ENCODE results near the gene SGMS1.

GRCh38 chr10:50554995-50555568 is 68.7 kb downstream of the SGMS1 start:
- TF ChIP-seq EZH2 (IDR thresholded peaks at IDR 0.05; ENCODE audit: borderline replicate concordance, insufficient read depth, low read depth, low read length, poor library complexity, severe bottlenecking) (no peak), CTCF (IDR thresholded peaks at IDR 0.05) (no peak)
